ENCODE results near the gene SLC22A7.

GRCh38 chr6:43339168-43339567 is 41.1 kb downstream of the SLC22A7 start:
- TF ChIP-seq TAF1 (IDR thresholded peaks at IDR 0.05; ENCODE audit: borderline replicate concordance, low read depth, low read length) (no peak), POLR2A (IDR thresholded peaks at IDR 0.05; ENCODE audit: low read depth, low read length) (no peak)
